ENCODE measurements around the gene MAML3.

MAML3 gene

GRCh38 chr4:139791681-139792080 lies 362.3 kb downstream of the MAML3 start:
- FAIRE-seq (no peak), DNase-seq (ENCODE audit: insufficient read length, low spot score) (no peak)
- TF ChIP-seq POLR2A (IDR thresholded peaks at IDR 0.05; ENCODE audit: low read depth, low read length) (no peak), TAF1 (IDR thresholded peaks at IDR 0.05; ENCODE audit: low read depth, low read length) (no peak), POU2F2 (IDR thresholded peaks at IDR 0.05; ENCODE audit: low read depth, low read length) (no peak), POLR2AphosphoS5 (IDR thresholded peaks at IDR 0.05; ENCODE audit: low read depth, low read length) (no peak), SPI1 (IDR thresholded peaks at IDR 0.05; ENCODE audit: low read depth, low read length) (no peak), PAX5 (IDR thresholded peaks at IDR 0.05; ENCODE audit: insufficient read depth, low read length, severe bottlenecking) (no peak)

- no peak for FAIRE-seq
- TF ChIP-seq POLR2AphosphoS5 (IDR thresholded peaks at IDR 0.05; ENCODE audit: low read depth, low read length) (no peak), SPI1 (IDR thresholded peaks at IDR 0.05; ENCODE audit: low read depth, low read length) (no peak), PAX5 (IDR thresholded peaks at IDR 0.05; ENCODE audit: insufficient read depth, low read length, severe bottlenecking) (no peak), TAF1 (IDR thresholded peaks at IDR 0.05; ENCODE audit: low read depth, low read length) (no peak), POLR2A (IDR thresholded peaks at IDR 0.05; ENCODE audit: low read depth, low read length) (no peak), POU2F2 (IDR thresholded peaks at IDR 0.05; ENCODE audit: low read depth, low read length) (no peak)
- no peak for DNase-seq (ENCODE audit: insufficient read length, low spot score)
Observed at GRCh38 chr4:139790291-139790690, 363.7 kb downstream of the MAML3 start.

DNA sequence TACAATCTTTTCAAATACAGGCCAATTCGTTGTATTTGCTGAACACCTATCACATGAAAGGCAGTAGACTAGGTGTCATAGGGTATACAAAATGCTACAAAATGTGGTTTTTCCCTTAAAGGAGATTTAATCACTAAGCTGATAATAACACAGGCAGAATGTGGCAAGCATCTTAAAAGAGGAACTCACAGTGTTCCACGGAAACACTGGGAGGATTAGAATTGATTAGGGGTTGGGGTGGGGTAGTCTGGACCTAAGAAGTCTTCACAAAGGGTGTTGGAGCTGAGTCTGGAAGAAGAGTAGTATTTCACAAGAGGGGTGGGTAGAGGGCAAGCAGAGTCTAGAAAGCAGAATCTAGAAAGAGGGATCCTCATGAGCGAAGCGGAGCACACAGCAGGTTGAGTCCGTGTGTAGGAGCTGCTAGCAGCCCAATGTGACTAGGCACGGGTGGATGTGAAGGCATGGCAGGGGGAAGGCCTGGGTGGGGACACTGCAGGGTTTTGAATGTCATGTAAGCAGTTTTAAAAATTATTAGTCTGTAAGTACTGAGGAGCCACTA lies 364.8 kb downstream of the MAML3 start:
- DNase-seq (ENCODE audit: insufficient read length, low spot score) (no peak), FAIRE-seq (no peak)
- no peak for TF ChIP-seq POLR2AphosphoS5 (IDR thresholded peaks at IDR 0.05; ENCODE audit: low read depth, low read length)
- no peak for TF ChIP-seq SPI1 (IDR thresholded peaks at IDR 0.05; ENCODE audit: low read depth, low read length)
- TF ChIP-seq PAX5 (IDR thresholded peaks at IDR 0.05; ENCODE audit: insufficient read depth, low read length, severe bottlenecking), result no peak
- TF ChIP-seq POLR2A (IDR thresholded peaks at IDR 0.05; ENCODE audit: low read depth, low read length), result no peak
- TF ChIP-seq TAF1 (IDR thresholded peaks at IDR 0.05; ENCODE audit: low read depth, low read length), result no peak
- no peak for TF ChIP-seq POU2F2 (IDR thresholded peaks at IDR 0.05; ENCODE audit: low read depth, low read length)

DNA sequence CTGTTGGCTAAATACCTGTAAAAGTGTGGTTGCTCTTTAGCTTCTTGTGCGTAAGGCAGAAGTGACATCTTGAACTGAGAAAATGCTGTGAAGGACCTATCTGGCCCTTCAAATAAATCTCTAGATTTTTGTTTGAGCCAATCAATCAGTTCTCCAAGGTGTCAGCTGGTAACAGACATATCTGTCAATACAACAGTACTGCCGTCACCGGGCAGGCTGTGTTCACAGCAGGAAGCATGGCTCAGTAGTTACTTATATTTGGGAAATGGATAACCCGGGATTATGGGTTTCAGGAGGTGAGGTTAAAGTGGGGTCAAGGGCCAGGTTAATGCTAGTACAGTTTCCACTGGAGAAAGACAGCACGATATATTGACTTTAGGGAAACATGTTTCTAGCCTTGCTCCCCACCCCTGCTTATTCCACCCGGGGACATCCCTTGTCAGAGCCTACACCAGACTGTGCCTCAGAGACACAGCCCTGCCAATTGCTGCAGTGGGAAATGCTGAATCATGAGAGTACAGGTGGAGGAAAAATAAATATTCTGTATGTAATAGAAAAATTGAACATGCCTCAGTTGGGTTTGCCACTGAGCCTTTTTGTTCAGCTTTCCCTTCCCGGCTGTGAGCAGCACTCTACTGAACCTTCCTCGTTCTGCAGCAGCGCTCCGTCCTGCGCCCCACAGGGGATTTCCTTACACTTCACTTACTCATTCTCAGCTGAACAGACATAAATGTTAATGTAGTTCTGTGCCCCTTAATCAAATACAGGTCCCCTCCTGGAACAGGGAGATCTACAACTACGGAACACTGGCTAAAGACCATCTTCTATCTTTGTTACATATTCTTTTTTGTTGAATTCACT lies 367.3 kb downstream of the MAML3 start:
- TF ChIP-seq POLR2AphosphoS5 (IDR thresholded peaks at IDR 0.05; ENCODE audit: low read depth, low read length) (no peak), POLR2A (IDR thresholded peaks at IDR 0.05; ENCODE audit: low read depth, low read length) (no peak)
- FAIRE-seq (peak; percentile 5), DNase-seq (ENCODE audit: insufficient read length, low spot score) (no peak)

DNA sequence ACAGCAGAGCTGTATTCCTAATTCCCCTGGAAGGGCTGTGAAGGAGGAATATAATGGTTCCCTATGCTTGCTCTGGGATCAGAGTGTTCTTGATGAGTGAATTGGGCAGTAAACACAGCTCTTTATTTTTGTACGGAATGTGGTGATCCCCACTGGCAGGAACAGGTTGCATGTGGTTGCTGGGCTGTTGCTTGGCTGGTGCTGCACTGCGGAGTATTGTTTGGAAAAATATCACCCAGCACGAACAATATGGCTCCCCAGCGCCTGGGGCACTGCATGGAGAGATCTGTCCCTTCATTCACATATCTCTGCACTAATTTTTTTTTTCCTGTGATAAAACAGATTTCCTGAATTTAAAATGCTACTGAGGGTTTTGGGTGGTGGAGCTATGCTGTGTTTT lies 368.6 kb downstream of the MAML3 start:
- no peak for FAIRE-seq
- DNase-seq (ENCODE audit: insufficient read length, low spot score), result no peak
- TF ChIP-seq POLR2A (IDR thresholded peaks at IDR 0.05; ENCODE audit: low read depth, low read length) (no peak), POU2F2 (IDR thresholded peaks at IDR 0.05; ENCODE audit: low read depth, low read length) (no peak), PAX5 (IDR thresholded peaks at IDR 0.05; ENCODE audit: insufficient read depth, low read length, severe bottlenecking) (no peak), SPI1 (IDR thresholded peaks at IDR 0.05; ENCODE audit: low read depth, low read length) (no peak)

DNA sequence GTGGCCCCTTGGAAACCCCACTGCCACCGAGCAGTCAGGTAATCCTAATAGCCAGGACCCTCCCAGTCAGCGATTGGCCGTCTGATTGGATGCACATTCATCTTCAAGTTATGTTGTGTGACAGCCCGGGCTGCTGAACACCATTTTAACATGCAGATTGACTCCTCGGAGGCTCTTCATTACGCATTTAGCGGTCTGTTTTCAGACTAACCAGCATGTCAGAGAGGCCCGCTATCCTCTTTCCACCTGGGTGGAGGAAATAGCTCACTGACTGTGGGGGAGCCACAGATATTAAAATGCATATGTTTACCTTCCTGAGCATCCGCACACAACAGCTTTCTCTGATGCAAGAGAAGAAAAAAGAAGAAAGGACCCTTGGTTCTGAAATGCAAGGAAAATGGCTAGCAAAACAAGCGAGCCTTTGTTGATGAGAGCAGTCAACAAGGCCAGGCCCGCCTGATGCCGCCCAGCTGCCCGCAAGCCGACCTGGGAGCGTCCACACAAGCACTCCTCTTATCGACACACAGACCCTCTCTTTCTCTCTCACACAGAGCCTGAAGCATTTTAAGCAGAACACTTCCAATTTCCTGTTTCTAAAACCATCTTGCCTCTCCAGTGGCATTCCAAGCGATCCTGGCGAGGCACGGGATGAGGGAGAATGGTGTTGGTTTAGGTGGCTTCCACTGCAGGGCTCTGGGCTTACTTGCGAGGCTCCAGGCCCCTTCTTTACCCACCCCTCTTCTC lies 370.1 kb downstream of the MAML3 start:
- DNase-seq (ENCODE audit: insufficient read length, low spot score) (no peak), FAIRE-seq (no peak)
- TF ChIP-seq POLR2AphosphoS5 (IDR thresholded peaks at IDR 0.05; ENCODE audit: low read depth, low read length) (no peak), TAF1 (IDR thresholded peaks at IDR 0.05; ENCODE audit: low read depth, low read length) (no peak), SPI1 (IDR thresholded peaks at IDR 0.05; ENCODE audit: low read depth, low read length) (no peak), POU2F2 (IDR thresholded peaks at IDR 0.05; ENCODE audit: low read depth, low read length) (no peak), PAX5 (IDR thresholded peaks at IDR 0.05; ENCODE audit: insufficient read depth, low read length, severe bottlenecking) (no peak), POLR2A (IDR thresholded peaks at IDR 0.05; ENCODE audit: low read depth, low read length) (no peak)

DNA sequence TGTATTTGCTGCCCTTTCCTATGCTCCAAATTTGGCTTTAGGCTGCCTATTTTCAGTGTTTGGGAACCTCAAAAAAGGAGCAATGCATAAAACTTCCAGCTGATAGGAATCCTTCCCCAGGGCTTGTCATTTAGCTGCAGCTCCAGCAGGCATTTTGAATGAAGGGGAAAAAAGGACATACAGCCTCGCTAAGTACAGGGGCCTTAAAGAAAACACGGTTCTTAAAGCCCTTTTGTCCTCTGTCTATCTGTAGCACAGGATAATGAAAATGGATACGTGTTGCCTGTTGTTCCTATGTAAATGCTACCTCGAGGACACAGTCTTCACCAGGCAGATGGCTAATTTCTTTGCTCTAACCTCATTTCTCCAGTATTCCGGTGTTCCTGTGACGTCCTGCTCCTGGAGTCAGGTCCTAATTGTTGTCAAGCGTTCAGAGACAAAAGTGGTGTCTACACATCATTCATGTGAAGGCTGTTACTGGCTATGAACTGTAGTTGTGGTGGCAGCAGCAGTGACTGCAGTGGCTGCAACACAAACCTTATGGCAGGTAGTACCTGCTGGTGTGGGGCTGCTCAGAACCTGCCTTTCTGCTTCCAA lies 371.0 kb downstream of the MAML3 start:
- TF ChIP-seq PAX5 (IDR thresholded peaks at IDR 0.05; ENCODE audit: insufficient read depth, low read length, severe bottlenecking), result no peak
- TF ChIP-seq SPI1 (IDR thresholded peaks at IDR 0.05; ENCODE audit: low read depth, low read length), result no peak
- TF ChIP-seq POU2F2 (IDR thresholded peaks at IDR 0.05; ENCODE audit: low read depth, low read length), result no peak
- no peak for TF ChIP-seq POLR2AphosphoS5 (IDR thresholded peaks at IDR 0.05; ENCODE audit: low read depth, low read length)
- TF ChIP-seq POLR2A (IDR thresholded peaks at IDR 0.05; ENCODE audit: low read depth, low read length), result no peak
- TF ChIP-seq TAF1 (IDR thresholded peaks at IDR 0.05; ENCODE audit: low read depth, low read length), result no peak
- DNase-seq (ENCODE audit: insufficient read length, low spot score), result no peak
- no peak for FAIRE-seq

DNA sequence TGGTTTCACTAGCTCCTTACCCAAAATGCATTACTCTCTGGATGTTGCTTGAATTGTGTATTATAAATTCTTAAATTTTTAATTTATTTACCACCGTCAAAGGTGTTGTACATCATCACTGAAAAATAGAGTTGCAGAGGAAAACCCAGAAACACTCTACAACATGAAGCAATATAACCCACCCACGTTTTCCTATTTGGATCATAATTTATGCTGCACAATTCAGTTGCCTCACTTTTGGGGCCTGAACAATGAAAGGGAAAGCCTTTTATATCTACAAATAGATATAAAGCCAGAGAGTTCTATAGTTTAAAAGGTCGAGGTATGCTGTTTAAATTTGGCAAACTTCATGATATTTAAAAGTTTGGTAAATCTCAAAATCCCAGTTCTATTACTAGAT lies 372.9 kb downstream of the MAML3 start:
- no peak for FAIRE-seq
- DNase-seq (ENCODE audit: insufficient read length, low spot score), result no peak
- TF ChIP-seq PAX5 (IDR thresholded peaks at IDR 0.05; ENCODE audit: insufficient read depth, low read length, severe bottlenecking) (no peak), POLR2AphosphoS5 (IDR thresholded peaks at IDR 0.05; ENCODE audit: low read depth, low read length) (no peak)

- no peak for DNase-seq (ENCODE audit: insufficient read length, low spot score)
- TF ChIP-seq TAF1 (IDR thresholded peaks at IDR 0.05; ENCODE audit: low read depth, low read length), result no peak
- TF ChIP-seq POLR2AphosphoS5 (IDR thresholded peaks at IDR 0.05; ENCODE audit: low read depth, low read length), result no peak
- FAIRE-seq, result no peak
Observed at GRCh38 chr4:139779691-139780090, 374.3 kb downstream of the MAML3 start.

Data from GM12891 (cell line).